ENCODE measurements around the gene HEXA.

Gene HEXA

DNA sequence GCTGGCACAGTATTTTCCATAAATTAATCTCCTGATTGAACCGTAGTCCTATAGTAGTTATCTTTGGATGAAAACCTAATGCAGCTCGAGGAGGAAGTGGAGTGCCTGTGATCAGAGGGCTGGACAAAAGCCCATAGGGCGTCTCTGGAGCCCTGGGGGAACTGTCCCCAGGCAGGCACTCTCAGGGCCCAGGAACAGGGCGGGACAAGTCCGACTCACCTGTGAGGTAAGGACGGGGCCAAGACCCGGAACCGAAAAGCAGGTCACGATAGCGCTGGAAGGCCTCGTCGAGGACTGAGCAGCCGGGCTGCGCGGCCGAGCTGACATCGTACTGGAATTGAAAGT lies 341 bp downstream of the HEXA start:
- no peak for DNase-seq (ENCODE audit: low read depth)

GRCh38 chr15:72372361-72372760 lies 3.5 kb downstream of the HEXA start:
- no peak for DNase-seq (ENCODE audit: low read depth)

DNA sequence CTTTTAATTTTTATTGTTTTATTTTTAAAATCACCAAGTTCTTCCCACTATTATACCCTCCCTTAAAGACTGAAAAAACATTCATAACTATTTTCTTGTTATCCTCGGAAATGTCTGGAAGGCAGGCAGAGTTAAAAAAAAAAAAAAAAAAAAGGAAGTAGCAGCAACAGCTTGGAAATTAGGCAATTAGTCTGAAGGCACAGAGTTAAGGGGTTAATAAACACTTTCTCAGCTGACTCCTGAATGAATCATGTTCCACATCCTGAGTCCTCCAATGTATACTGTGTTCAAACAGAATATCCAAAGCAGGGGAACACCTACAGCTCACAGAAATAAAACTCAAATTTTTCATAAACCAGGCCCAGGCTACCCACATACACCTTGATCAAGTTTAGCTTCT lies 5.8 kb downstream of the HEXA start:
- no peak for DNase-seq (ENCODE audit: low read depth)

DNA sequence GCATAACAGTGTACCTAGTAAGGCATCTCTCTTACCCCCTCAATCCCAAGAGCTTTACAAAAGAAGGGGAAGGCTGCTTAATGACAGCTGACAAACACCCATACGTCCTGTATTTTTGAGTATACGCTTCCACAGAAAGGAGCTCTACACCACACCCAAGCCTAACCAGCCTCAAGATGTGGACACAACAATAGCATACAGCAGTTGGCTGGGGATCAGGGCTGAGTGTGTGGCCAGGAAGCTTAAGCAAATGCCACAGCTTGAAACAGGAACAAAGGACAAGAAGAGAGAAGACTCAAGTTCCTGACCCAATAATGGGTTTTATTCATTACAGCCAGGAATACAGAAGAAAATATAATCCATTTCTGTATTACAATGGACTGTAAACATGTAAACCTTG lies 6.9 kb downstream of the HEXA start:
- DNase-seq (ENCODE audit: low read depth): no peak

GRCh38 chr15:72368325-72368724 lies 7.5 kb downstream of the HEXA start:
- no peak for DNase-seq (ENCODE audit: low read depth)

- DNase-seq (ENCODE audit: low read depth): no peak
Measured at GRCh38 chr15:72365844-72366243, 10.0 kb downstream of the HEXA start.

DNA sequence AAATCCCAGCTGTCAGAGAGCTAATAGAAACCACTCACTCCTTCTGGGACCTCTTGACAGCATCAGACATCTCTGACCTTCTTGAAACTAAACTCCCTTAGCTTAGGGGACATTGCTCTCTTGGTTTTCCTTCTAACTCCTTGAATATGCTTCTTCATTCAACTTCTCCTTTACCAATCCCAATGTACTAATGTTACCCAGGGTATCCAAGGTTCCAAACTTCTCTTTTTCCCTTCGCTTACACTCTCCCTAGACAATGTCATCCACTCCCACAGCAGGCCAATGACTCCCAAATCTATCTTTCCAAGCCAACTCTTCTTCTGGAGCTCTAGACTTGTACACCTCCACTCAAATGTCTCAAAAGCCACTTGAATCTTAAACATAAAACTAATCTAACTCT lies 14.6 kb downstream of the HEXA start:
- DNase-seq (ENCODE audit: low read depth): no peak

- DNase-seq (ENCODE audit: low read depth): no peak
Measured at GRCh38 chr15:72358650-72359171, 17.1 kb downstream of the HEXA start.

DNA sequence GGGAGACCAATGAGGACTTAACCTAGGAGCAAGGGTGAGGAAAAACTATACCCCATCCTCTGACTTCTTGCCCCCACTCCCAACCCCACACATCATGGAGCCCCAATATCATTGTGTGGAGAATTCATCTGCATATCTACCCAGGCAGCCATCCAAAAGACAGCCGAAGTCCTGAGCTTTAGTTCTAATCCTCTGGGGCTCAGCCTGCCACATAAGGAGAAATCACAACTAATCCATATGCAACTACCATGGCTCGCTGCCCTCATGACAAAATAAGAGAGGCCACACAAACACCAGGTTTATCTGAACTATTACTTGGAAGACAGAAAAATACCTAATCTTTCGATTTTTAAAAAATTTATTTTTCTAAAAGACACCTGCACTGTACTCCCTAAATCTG lies 17.7 kb downstream of the HEXA start:
- DNase-seq (ENCODE audit: low read depth): no peak

DNA sequence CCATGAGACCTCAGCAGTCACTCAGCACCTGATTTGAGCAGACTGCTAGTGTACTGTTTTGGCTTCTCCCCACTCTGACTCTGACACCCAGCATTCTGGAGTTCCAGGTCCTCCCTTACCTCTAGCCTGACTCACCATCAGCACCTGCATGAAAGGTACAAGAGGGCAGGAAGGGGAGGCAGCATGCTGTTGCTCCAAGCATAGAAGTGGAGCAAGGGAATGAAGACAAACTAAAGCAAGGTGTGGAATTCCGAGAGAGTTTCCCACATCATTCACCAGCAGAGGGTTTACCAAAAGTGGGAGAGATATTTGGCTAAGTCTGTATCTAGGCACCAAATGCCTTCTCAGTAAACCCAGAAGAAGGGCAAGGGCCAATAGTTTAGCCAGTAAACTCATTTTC lies 21.3 kb downstream of the HEXA start:
- DNase-seq (ENCODE audit: low read depth): no peak

DNA sequence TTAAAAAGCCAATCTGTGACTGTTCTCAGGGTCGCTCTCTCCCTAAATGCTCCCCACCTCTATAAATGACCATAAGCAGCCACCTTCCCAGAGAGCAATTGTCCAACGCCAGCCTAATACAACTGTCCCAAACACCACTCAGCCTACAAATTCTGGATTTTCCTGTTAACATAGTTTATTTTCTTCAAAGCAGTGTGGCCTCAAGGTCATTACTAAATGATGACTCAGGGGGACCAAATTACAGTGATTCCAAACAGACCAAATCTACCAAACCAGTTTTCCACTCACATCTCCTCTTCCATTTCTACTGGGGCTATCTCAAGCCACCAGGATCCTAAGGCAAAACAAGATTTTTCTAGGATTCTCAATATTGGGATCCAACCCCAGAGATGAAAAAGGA lies 22.5 kb downstream of the HEXA start:
- DNase-seq (ENCODE audit: low read depth): no peak

GRCh38 chr15:72345806-72346205 lies 30.0 kb downstream of the HEXA start:
- no peak for DNase-seq (ENCODE audit: low read depth)

GRCh38 chr15:72345280-72345679 lies 30.5 kb downstream of the HEXA start:
- DNase-seq (ENCODE audit: low read depth): no peak

- DNase-seq (ENCODE audit: low read depth): no peak
Measured at GRCh38 chr15:72344602-72345001, 31.2 kb downstream of the HEXA start.

GRCh38 chr15:72342385-72342784 lies 33.4 kb downstream of the HEXA start:
- no peak for DNase-seq (ENCODE audit: low read depth)

GRCh38 chr15:72341361-72341760 lies 34.5 kb downstream of the HEXA start:
- DNase-seq (ENCODE audit: low read depth): no peak

DNA sequence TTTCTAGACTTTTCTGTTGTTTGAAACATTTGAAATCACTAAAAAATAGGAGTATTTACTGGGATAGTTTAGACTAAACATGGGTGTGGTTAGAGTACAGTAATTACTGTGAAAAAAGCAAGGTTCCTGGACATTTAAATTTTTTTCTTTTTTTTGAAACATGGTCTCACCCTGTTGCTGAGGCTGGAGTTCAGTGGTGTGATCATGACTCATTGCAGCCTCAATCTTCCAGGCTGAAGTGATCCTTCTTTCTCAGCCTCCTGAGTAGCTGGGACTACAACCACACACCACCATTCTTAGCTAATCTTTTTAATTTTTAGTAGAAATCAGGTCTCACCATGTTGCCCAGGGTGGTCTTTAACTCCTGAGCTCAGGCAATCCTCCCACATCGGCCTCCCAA lies 35.4 kb downstream of the HEXA start:
- no peak for DNase-seq (ENCODE audit: low read depth)

GRCh38 chr15:72339777-72340177 lies 36.0 kb downstream of the HEXA start:
- DNase-seq (ENCODE audit: low read depth): no peak

- no peak for DNase-seq (ENCODE audit: low read depth)
Measured at GRCh38 chr15:72338617-72339321, 37.0 kb downstream of the HEXA start.

- no peak for DNase-seq (ENCODE audit: low read depth)
Measured at GRCh38 chr15:72338148-72338547, 37.7 kb downstream of the HEXA start.

DNA sequence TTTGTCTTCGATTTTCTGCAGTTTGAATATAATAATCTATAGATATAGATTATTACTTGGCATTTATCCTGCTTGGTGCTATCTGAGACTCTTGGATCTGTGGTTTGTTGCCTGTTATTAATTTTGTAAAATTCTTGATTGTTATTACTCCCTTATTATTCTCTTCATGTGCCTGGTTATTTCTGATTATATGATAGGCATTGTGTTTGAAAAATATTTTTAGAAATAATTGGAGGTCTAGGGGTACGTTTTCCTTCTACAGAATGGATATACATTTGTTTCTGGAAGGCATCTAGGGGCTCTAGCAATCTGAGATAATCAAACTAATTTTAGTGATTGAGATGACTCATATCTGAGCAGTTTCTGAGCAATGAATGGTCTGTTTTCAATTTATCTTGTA lies 41.0 kb downstream of the HEXA start:
- no peak for DNase-seq (ENCODE audit: low read depth)

- no peak for DNase-seq (ENCODE audit: low read depth)
Measured at GRCh38 chr15:72331021-72331420, 44.8 kb downstream of the HEXA start.

- DNase-seq (ENCODE audit: low read depth): no peak
Measured at GRCh38 chr15:72323752-72324151, 52.1 kb downstream of the HEXA start.

DNA sequence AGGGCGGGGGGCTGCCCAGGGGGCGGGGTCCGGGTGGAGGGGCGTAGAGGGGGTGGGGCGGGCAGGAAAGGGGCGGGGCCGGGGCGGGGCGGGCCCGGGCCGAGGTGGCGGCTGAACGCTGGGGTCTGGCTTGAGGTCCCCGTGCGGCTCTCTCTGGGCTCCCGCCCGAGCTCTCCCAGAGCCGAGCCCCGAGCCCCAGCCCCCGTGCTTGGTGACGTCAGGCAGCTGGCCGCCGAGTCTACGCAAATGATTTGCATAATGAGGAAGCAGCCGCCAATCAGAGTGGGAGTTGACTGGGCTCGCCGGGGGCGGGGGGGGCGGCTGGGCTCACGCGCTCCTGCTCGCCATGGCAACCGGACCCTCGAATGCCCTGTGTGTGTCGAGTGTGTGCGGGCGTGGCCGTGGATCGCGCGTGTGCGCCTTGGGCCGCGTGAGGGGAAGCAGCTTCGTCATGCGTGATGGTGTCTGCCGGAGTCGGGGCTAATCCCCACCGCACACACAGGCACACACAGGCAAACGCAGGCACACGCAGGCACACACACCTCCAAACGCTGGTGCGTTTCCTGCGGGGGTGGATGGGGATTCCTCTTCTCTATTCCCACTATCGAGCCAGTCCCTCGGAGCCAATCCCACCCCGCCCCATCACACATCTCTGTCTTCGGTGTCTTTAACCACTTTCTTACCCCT lies 55.7 kb downstream of the HEXA start, which contains the start of gene CELF6:
TSS of gene CELF6 (minus strand) at position 173 of the 687 bp plus-strand sequence. CDS start 283 bp downstream, outside the sequence.
- DNase-seq (ENCODE audit: low read depth): peak; percentile 60

Data from activated T-helper 1 cell treated with Interleukin-2 at 50 U/mL for 16 hours (primary cell).